Measurements from ENCODE around the gene ARHGAP22.

GRCh38 chr10:48554246-48554645 lies 50.6 kb downstream of the ARHGAP22 start:
- TF ChIP-seq CTCF (IDR thresholded peaks at IDR 0.05) (no peak), POLR2A (IDR thresholded peaks at IDR 0.05; ENCODE audit: low read depth) (no peak), POLR2AphosphoS5 (IDR thresholded peaks at IDR 0.05) (no peak), EP300 (IDR thresholded peaks at IDR 0.05) (no peak)
